Testis (tissue), 2 donors: ENCODE data around the gene EYA2.

ENCODE experiments used
- CTCF ChIP-seq, 3 experiments: fragments of 450-650 bp in 2 of 3; fragments of 200-600 bp in 1 of 3; sonication (generic) in 1 of 3; IDR thresholded peaks; one replicate each; pipeline ENCODE4 v1.5.1; 2016 to 2019; ENCODE audit warnings: antibody characterized with exemption in 3 of 3, mild to moderate bottlenecking in 2 of 3, moderate library complexity in 1 of 3
- POLR2A ChIP-seq: fragments of 450-650 bp; IDR thresholded peaks from one replicate; pipeline ENCODE4 v1.6.1; 2017; ENCODE audit warnings: antibody characterized with exemption, mild to moderate bottlenecking, moderate library complexity

GRCh38 chr20:46951840-46952497 lies 57.3 kb downstream of the EYA2 start:
- no peak for TF ChIP-seq POLR2A
- TF ChIP-seq CTCF (IDR thresholded peaks at IDR 0.05) = no peak
